Right lobe of liver (tissue), 4 donors: ENCODE data around the gene EEF1AKMT3.

Source experiments
- POLR2A ChIP-seq: fragments of 450-650 bp; IDR thresholded peaks from one replicate; pipeline ENCODE4 v1.6.1; 2017; ENCODE audit warnings: antibody characterized with exemption, mild to moderate bottlenecking
- TF ChIP-seq, protein P1 (sequence below), 4 donors: fragments of 200-600 bp in 3 of 4; fragments of 450-650 bp in 1 of 4; IDR thresholded peaks; one replicate each; pipeline versions ENCODE4 v1.5.1 to v1.8.0; 2016 to 2022; ENCODE audit warnings: antibody characterized with exemption in 4 of 4, mild to moderate bottlenecking in 2 of 4
- donor health status: DM: no; HTN: no; CAD: no.
- donor health status: DM: no; HTN: no; CAD: no.
- donor health status: DM: no; HTN: yes; CAD: no.

DNA sequence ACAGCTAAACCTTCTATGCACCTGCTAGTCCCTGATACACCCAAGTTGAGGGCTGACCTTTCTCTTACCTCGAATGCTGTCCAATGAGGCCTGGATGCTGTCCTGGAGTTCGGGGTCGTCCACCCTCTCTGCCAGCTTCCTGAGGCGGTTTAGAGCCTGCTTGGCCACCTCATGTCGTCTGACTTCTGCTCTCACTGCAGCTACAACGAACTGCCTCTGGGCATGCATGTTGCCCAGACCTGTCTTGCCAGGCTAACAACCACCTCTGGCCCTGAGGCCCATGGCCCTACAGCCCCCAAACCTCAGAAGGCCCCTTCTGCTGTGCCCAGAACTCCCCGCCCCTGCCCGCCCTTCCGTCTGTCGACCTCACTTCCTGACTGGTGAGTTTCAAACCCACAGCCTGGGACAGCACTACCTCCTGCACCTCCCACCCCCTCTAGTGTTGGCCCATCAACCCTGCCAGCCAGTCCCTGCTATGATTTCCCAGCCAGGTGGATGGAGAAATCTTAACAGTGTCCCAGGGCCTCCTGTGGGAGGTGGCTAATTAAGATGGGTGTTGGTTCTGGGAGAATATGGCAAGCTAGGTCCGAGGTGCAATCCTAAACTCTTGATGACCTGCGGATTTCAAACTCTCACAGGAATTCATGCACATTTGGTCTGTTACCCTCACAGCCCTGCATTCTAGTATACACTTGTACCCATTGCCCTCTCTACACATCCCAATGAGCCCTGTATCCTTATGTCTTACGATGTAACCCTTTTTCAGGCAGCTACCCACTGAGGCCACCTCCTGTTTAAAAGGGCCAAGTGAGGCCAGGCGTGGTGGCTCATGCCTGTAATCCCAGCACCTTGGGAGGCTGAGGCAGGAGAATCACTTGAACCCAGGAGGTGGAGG is 30.3 kb upstream of the EEF1AKMT3 start:
- no peak for TF ChIP-seq POLR2A
- TF ChIP-seq, protein P1, sequence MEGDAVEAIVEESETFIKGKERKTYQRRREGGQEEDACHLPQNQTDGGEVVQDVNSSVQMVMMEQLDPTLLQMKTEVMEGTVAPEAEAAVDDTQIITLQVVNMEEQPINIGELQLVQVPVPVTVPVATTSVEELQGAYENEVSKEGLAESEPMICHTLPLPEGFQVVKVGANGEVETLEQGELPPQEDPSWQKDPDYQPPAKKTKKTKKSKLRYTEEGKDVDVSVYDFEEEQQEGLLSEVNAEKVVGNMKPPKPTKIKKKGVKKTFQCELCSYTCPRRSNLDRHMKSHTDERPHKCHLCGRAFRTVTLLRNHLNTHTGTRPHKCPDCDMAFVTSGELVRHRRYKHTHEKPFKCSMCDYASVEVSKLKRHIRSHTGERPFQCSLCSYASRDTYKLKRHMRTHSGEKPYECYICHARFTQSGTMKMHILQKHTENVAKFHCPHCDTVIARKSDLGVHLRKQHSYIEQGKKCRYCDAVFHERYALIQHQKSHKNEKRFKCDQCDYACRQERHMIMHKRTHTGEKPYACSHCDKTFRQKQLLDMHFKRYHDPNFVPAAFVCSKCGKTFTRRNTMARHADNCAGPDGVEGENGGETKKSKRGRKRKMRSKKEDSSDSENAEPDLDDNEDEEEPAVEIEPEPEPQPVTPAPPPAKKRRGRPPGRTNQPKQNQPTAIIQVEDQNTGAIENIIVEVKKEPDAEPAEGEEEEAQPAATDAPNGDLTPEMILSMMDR (IDR thresholded peaks at IDR 0.05) = peak in 2 of 4 donors; percentile 11 to 13
